HEK293T (cell line): ENCODE measurements around the gene GABRG3.
"Not testable (repeated sequence)": the region's sequence is repeated elsewhere in the genome, so short reads cannot be mapped to it uniquely, and the experiment has no call there.

Source experiments
- CTCF ChIA-PET: fragments of 350-600 bp; formaldehyde crosslinking; extraction: SDS; loops from one replicate; lab custom pipeline; 2021; ENCODE audit warnings: antibody characterized with exemption, inconsistent platforms; lab: Yijun Ruan, JAX
- POLR2A ChIA-PET: fragments of 350-600 bp; formaldehyde crosslinking; extraction: SDS; loops from one replicate; lab custom pipeline; 2020; ENCODE audit warnings: antibody characterized with exemption, inconsistent platforms; lab: Yijun Ruan, JAX
- DNase-seq: peaks from one replicate; pipeline ENCODE4 v3.0.0; 2012; ENCODE audit warnings: mixed read lengths; ENCODE audit errors: extremely low spot score
- ARNT ChIP-seq: fragments of 450-650 bp; IDR thresholded peaks from 2 replicates; pipeline ENCODE4 v1.6.1; 2017; ENCODE audit warnings: mild to moderate bottlenecking
- BHLHE40 ChIP-seq: fragments of 450-650 bp; IDR thresholded peaks from 2 replicates; pipeline ENCODE4 v1.6.1; 2016; ENCODE audit warnings: mild to moderate bottlenecking, moderate library complexity, borderline replicate concordance
- CTBP1 ChIP-seq: fragments of 450-650 bp; IDR thresholded peaks from 2 replicates; pipeline ENCODE4 v1.6.1; 2016; ENCODE audit warnings: borderline replicate concordance
- ELF4 ChIP-seq: fragments of 450-650 bp; IDR thresholded peaks from 2 replicates; pipeline ENCODE4 v1.6.1; 2017; ENCODE audit warnings: antibody characterized with exemption
- FOXA1 ChIP-seq: fragments of 450-650 bp; IDR thresholded peaks from 2 replicates; pipeline ENCODE4 v1.6.1; 2016; ENCODE audit warnings: mild to moderate bottlenecking
- FOXK2 ChIP-seq: fragments of 450-650 bp; IDR thresholded peaks from 2 replicates; pipeline ENCODE4 v1.6.1; 2016; ENCODE audit warnings: mild to moderate bottlenecking
- FOXM1 ChIP-seq: fragments of 450-650 bp; IDR thresholded peaks from 2 replicates; pipeline ENCODE4 v1.6.1; 2017; ENCODE audit warnings: mild to moderate bottlenecking, borderline replicate concordance
- HDGF ChIP-seq: fragments of 450-650 bp; IDR thresholded peaks from 2 replicates; pipeline ENCODE4 v1.6.1; 2017; ENCODE audit warnings: antibody characterized with exemption, borderline replicate concordance
- L3MBTL2 ChIP-seq: fragments of 450-650 bp; conservative IDR thresholded peaks from 2 replicates; pipeline ENCODE4 v1.6.1; 2016; ENCODE audit warnings: mild to moderate bottlenecking
- LEF1 ChIP-seq: fragments of 450-650 bp; IDR thresholded peaks from 2 replicates; pipeline ENCODE4 v1.6.1; 2017; ENCODE audit warnings: mild to moderate bottlenecking, borderline replicate concordance
- NFRKB ChIP-seq: fragments of 450-650 bp; IDR thresholded peaks from 2 replicates; pipeline ENCODE4 v1.6.1; 2016; ENCODE audit warnings: mild to moderate bottlenecking, moderate library complexity
- PKNOX1 ChIP-seq: fragments of 450-650 bp; IDR thresholded peaks from 2 replicates; pipeline ENCODE4 v1.6.1; 2016
- SP1 ChIP-seq: fragments of 450-650 bp; IDR thresholded peaks from 2 replicates; pipeline ENCODE4 v1.6.1; 2017
- SUZ12 ChIP-seq: fragments of 450-650 bp; IDR thresholded peaks from 2 replicates; pipeline ENCODE4 v1.6.1; 2016; ENCODE audit warnings: mild to moderate bottlenecking
- TARDBP ChIP-seq: fragments of 450-650 bp; IDR thresholded peaks from 2 replicates; pipeline ENCODE4 v1.6.1; 2016
- ZNF384 ChIP-seq: fragments of 450-650 bp; IDR thresholded peaks from 2 replicates; pipeline ENCODE4 v1.6.1; 2016

GABRG3 gene

GRCh38 chr15:27179789-27180188, 208.8 kb downstream of the GABRG3 start:
- ChIA-PET POLR2A (no interaction called here), CTCF (no interaction called here)
- TF ChIP-seq TARDBP (no peak), CTBP1 (no peak), L3MBTL2 (no peak), BHLHE40 (no peak), ZNF384 (no peak), SUZ12 (no peak), NFRKB (no peak), FOXA1 (no peak), ARNT (no peak), PKNOX1 (no peak), ELF4 (no peak), FOXM1 (no peak), HDGF (no peak), SP1 (no peak), LEF1 (no peak), FOXK2 (no peak)
- DNase-seq: no peak

GRCh38 chr15:27182561-27183110, 211.7 kb downstream of the GABRG3 start:
- ChIA-PET POLR2A (no interaction called here), CTCF (no interaction called here)
- DNase-seq: no peak
- no peak for TF ChIP-seq FOXK2

- ChIA-PET CTCF (no interaction called here), POLR2A (no interaction called here)
Observed at GRCh38 chr15:27183201-27183600, 212.2 kb downstream of the GABRG3 start.

GRCh38 chr15:27191515-27191914, 220.5 kb downstream of the GABRG3 start:
- POLR2A ChIA-PET, CTCF ChIA-PET, DNase-seq: not testable (repeated sequence)

More at GRCh38 chr15:27183201-27183600, 212.2 kb downstream of the GABRG3 start:
- TF ChIP-seq SP1 (no peak), ZNF384 (no peak), ELF4 (no peak), CTBP1 (no peak), FOXM1 (no peak), BHLHE40 (no peak), FOXA1 (no peak), FOXK2 (no peak), HDGF (no peak), NFRKB (no peak), SUZ12 (no peak), L3MBTL2 (no peak), ARNT (no peak), PKNOX1 (no peak), TARDBP (no peak)
- no peak for DNase-seq

- ChIA-PET CTCF (no interaction called here), POLR2A (no interaction called here)
- TF ChIP-seq HDGF (no peak), CTBP1 (no peak)
- no peak for DNase-seq
Observed at GRCh38 chr15:27196691-27197090, 225.7 kb downstream of the GABRG3 start.

- CTCF ChIA-PET: no interaction called here
- POLR2A ChIA-PET: no interaction called here
- no peak for DNase-seq
- TF ChIP-seq TARDBP (no peak), ZNF384 (no peak), ELF4 (no peak), BHLHE40 (no peak), L3MBTL2 (no peak), ARNT (no peak), FOXM1 (no peak), LEF1 (no peak), CTBP1 (no peak), SP1 (no peak), NFRKB (no peak), FOXA1 (no peak), FOXK2 (no peak), HDGF (no peak), SUZ12 (no peak), PKNOX1 (no peak)
Observed at GRCh38 chr15:27201425-27201824, 230.4 kb downstream of the GABRG3 start.

- POLR2A ChIA-PET: no interaction called here
- TF ChIP-seq SUZ12: no peak
- no peak for TF ChIP-seq FOXK2
- no peak for TF ChIP-seq ARNT
- TF ChIP-seq ZNF384: no peak
- no peak for TF ChIP-seq FOXM1
- no peak for TF ChIP-seq SP1
- TF ChIP-seq BHLHE40: no peak
- no peak for TF ChIP-seq FOXA1
- no peak for TF ChIP-seq HDGF
- no peak for TF ChIP-seq PKNOX1
- TF ChIP-seq ELF4: no peak
- CTCF ChIA-PET: no interaction called here
- no peak for DNase-seq
Observed at GRCh38 chr15:27210176-27210575, 239.2 kb downstream of the GABRG3 start.
